Mammary epithelial cell (primary cell): ENCODE measurements around the gene CLPSL1.

Experiments used
- CTCF ChIP-seq, 2 donors: IDR thresholded peaks in 1 of 2; conservative IDR thresholded peaks in 1 of 2; 2 replicates each; pipeline ENCODE4 v1.5.1; 2011 to 2012; ENCODE audit warnings: inconsistent platforms in 2 of 2, low read length in 2 of 2, mild to moderate bottlenecking in 2 of 2, control low read depth in 1 of 2, low read depth in 1 of 2; ENCODE audit not compliant: insufficient read depth in 1 of 2; ENCODE audit errors: extremely low read depth in 1 of 2
- EZH2 ChIP-seq: IDR thresholded peaks from 2 replicates; pipeline ENCODE4 v1.6.1; 2012; ENCODE audit warnings: low read length, inconsistent platforms, borderline replicate concordance

DNA sequence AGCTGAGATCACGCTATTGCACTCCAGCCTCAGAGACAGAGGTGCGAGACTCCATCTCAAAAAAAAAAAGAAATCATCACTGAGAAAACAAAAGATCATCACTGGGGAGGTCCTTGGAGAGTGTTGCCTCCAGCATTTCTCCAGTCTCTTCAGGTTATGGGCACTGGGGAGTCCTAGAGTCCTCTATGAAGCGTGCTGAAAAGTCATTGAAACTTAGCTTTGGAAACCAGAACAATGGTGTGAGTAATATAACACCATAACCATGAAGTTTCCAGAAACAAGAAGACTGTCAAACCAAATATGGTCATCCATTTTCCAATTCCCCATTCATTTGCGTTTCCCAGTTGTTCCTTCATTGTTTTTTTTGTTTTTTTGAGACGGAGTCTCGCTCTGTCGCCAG is 30.3 kb upstream of the CLPSL1 start:
- no peak for TF ChIP-seq CTCF (conservative IDR thresholded peaks at IDR 0.05 in 1 of 2, IDR thresholded peaks at IDR 0.05 in 1 of 2; ENCODE audit: extremely low read depth in 1 of 2, insufficient read depth in 1 of 2, low read depth in 1 of 2, low read length in 2 of 2)
- TF ChIP-seq EZH2, result no peak
